GM21576 (cell line): ENCODE data around the gene KLHL14.
A peak's percentile ranks its signal among the peaks of the same experiment; 100 is the strongest.

Experiments used
- ATAC-seq: cut with Tn5 transposase; IDR thresholded peaks from one replicate; pipeline ENCODE4 v1.9.1; 2021; ENCODE audit warnings: mild to moderate bottlenecking, moderate library complexity; ENCODE audit not compliant: unreplicated experiment

Gene KLHL14

DNA sequence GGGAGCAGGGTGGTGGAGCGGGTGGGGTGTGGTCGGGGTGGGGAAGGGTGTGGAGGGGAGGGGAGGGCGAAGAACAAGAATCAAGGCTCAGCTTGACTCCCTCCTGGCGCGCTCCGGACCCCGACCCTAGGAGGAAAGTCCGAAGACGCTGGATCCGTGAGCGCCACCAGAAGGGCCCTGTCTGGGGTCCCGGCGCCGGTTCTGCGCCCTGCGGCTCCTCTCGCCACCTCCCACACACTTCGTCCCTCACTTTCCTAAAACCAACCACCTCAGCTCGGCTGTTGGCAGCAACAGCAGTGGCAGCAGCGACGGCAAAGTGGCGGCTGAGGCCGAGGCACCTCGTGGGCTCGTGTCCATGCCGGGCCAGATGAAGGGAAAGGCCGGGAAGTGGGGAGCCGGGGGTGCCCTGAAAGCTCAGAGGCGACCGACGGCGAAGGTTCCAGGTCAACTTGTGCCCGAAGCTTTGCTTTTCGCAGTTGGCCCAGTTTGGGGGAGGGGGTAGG, 2.1 kb downstream of the KLHL14 start:
- ATAC-seq: no peak

- no peak for ATAC-seq
These were observed 2.7 kb downstream of the KLHL14 start for GRCh38 chr18:32770054-32770665.

GRCh38 chr18:32769586-32770053, 3.2 kb downstream of the KLHL14 start:
- no peak for ATAC-seq

- ATAC-seq: no peak
These were observed 3.7 kb downstream of the KLHL14 start for GRCh38 chr18:32769071-32769585.

DNA sequence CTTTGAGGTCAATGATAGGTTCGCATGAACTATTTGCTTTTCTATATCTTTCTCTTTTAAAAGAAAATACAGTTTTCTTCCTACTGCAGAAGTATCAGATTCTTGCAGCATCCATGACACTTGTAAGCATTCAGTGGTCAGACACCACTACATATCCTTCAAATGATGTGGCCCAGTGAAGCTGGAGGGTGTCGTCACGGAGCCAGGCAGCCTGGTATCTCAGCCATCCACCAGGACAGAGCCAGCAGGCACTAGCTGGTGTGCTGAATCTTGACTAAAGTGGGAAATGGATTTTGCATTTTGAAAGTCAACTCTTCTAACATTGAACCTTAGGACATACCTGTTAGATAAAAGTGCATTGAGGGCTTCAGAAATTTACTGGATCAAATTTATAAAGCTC, 5.4 kb downstream of the KLHL14 start:
- no peak for ATAC-seq

DNA sequence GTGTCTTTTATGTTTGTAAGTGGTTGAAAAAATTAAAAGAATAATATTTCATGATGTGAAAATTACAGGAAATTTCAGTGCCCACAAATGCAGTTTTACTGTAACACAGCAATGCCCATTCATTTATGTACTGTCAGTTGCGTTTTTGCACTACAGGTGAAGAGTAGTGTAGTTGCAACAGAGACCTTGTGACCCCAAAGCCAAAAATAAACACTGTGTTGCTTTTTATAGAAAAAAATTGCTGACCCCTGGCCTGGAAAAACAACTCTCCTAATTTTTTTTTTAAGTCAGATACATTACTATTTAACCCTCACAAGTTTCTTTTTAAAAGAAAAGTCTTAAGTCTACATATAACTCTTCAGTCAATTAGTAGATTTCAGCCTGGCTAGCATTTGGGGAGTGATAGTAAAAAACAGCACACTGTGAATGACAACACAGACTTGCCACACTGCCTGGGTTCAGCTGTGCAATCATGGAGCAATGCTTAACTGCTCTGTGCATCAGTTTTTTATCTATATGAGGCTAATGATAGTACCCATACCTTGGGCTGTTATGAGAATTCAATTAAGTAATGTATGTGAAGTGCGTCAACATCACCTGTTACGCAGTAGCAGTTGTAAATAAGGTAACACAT, 8.1 kb downstream of the KLHL14 start:
- no peak for ATAC-seq

DNA sequence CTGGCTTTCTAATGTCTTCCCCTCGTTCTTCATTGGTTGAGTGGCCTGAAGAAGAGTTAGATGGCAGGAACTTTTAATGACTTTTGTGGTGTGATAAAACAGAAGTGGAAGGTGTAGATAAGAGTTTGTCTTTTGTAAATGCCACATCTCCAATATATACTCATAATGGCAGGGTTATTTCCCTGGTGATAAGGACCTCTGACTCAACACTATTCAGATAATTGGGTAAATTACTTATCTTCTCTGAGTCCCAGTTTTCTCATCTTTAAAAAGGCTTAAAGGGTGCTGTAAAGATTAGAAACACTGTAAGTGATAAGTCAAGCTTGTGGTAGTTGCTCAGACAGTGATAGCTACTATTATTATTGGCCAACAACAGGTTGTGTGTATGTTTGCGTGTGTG, 9.5 kb downstream of the KLHL14 start:
- no peak for ATAC-seq

- no peak for ATAC-seq
These were observed 11.6 kb downstream of the KLHL14 start for GRCh38 chr18:32761231-32761630.

- peak; percentile 100 for ATAC-seq
These were observed 12.4 kb downstream of the KLHL14 start for GRCh38 chr18:32760391-32760790.

DNA sequence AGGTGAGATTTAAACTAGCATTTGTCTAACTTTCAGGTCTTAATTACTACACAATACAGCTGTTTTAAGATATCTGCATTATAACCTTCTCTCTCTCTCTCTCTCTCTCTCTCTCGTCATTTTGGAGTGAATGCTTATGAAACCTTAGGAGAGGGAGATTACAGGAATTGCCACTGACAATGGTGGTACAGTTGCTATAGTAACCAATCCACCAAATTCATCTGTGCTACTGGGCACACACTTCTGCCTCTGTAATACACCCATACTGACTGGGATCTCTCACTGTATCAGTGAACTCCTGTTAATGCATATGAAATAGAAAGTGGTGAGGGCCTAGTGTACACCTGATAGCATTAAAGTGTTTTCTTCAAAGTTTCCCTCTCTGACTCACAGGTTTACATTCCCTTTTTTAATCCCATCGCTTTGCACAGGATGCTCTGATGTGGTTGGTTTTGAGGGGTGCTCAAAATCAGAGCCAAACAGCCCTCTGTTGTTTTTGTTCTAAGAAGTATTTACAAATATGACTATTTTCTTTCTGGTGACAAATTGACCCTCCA, 13.1 kb downstream of the KLHL14 start:
- ATAC-seq: no peak

GRCh38 chr18:32754508-32755263, 18.1 kb downstream of the KLHL14 start:
- ATAC-seq: no peak

DNA sequence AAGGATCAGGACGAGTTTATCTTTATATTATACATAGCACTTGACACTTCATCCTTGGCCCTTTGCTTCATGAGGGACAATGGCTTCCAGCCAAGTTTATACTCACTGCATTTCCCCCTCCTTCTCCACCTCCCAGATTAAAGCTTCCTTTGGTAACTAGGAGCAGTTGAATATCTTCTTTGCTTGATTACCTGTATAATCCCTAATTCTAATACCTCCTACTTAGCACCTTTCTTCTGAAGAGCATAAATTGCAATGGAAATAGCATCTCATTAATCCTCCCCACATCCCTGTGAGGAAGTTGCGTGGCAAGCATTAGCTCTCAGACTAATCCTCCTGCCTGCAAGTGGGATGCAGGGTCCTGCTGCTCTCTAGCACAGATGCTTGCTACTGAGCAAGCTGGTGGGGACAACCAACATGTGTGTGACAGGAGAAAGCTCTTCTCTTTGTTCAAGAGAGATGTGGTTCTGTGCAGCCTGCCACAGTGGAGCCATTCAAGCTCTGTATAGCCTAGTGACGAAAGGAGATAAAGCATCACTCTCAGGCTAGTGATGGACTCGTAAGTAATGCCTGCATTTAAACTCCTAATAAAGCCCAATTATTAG, 19.1 kb downstream of the KLHL14 start:
- ATAC-seq: no peak

DNA sequence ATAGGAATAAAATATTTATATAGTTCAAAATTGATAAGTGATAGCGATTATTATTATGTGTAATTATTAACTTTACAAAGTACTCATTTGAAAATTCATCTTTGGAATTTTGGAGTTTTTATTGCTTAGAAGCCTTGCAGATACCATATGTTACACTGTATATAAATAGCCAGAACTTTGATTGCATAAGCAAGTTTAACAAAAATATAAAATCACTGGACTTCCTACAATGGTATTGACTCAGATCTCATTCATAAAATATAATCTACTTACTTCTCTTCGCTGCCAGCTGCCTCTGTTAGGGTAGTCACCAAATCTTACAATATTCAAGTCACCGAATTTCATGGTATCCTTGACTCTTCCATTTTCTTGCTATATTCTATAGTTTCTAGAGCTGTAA, 22.5 kb downstream of the KLHL14 start:
- ATAC-seq: no peak

DNA sequence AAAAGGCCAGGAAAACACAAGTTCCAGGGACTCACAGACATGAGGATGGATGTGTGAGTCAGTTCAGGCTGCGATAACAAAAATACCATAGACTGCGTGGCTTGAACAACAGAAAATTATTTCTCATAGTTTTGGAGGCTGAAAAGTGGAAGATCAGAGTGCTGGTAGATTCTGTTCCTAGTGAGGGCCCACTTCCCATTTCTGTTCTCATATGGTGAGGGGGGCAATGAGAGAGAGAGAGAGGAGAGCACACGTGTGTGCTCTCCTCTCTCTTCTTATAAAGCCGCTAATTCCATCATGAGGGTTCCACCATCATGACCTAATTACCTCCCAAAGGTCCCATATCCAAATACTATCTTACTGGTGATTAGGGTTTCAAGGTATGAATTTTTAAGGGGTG, 23.0 kb downstream of the KLHL14 start:
- no peak for ATAC-seq

DNA sequence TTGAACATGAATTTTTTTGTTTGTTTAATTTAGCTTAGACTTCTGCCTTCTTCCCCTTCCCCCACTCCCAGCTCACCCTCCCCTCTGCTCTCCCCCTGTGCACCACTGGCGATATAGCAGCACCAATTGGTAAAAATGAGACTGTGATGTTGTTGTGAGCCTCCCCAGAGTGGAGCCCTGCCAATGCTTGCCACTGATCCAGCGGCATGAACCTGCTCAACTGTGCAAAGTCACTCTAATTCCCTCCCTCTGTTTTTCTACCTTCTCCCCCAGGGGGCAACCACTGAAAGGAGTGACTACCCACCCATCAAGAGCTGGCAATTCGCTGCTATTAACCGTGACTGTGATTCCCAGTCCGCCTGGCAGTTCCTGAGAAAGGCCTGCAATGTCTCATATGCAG, 30.2 kb downstream of the KLHL14 start:
- ATAC-seq: no peak

DNA sequence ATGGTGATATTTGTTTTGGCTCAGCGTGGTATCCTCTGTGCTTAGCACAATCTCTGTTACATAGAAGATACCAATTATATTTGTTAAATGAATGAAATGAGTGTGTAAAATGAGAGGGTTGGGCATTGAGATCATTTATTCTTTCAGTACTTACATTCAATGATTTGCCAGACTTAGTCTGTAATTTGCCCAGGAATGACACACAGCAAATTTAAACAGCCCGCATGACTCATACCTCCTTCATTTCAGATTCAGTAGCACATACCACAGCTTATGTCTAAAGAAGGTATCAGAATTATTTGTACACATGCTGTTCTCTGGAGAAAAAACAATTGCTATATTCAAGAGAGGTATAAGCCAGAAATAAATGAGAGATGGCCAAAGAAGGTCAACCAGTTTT, 37.0 kb downstream of the KLHL14 start:
- no peak for ATAC-seq

- no peak for ATAC-seq
These were observed 38.4 kb downstream of the KLHL14 start for GRCh38 chr18:32734442-32734841.

DNA sequence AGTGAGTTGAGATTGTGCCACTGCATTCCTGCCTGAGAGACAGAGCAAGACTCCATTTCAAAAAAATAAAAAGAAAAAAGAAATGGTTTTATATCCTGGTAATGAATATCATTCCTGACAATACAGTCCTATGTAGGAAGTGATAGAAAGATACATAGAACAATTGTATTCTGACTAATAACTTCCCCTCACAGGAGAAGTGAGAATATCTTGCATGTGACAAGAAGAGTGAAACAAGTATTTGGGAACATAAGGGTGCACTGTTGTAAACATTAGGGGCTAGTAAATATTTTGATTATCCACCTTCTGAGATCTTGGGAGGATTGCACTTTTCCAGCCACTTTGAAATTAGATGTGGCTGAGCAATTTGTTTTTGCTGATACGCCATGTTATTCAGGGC, 40.7 kb downstream of the KLHL14 start:
- no peak for ATAC-seq

DNA sequence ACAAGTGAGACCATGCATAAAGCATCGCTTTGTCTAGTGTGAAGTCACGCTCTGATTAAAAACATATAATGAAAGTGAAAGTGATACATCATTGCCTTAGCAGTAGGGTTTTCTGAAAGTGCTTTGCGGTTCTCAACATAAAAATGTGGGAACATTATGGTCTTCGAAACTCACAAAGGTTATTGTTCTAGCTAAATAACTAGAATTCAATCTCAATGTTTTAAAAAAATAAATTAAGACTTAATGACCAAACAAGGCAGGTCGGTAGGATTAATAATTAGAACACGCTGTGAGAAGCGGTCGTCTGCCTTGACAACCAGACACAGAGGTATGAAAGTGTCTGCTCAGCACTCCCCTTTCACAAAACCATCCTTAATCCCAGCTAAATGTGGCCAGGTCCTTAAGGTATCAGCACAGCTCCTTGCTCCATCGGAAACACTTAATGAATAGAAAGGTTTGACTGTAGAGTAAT, 42.2 kb downstream of the KLHL14 start:
- peak; percentile 95 for ATAC-seq

- no peak for ATAC-seq
These were observed 42.8 kb downstream of the KLHL14 start for GRCh38 chr18:32730068-32730467.
